HepG2 (cell line): ENCODE results near the gene CCDC175. TPM values are rescaled to one million over a fixed set of nuclear protein-coding genes. Genes with fewer than 3 reads are reported as not detected.

Experiments
- AKAP8 ChIP-seq: sonication (generic); formaldehyde crosslinking; IDR thresholded peaks from 2 replicates; pipeline ENCODE4 v1.5.1; 2020; ENCODE audit warnings: mild to moderate bottlenecking, missing genetic modification reagents
- ATAD3A ChIP-seq: sonication (generic); formaldehyde crosslinking; IDR thresholded peaks from 2 replicates; pipeline ENCODE4 v1.4.0; 2020; ENCODE audit warnings: missing genetic modification reagents
- ATF4 ChIP-seq, 2 experiments: fragments of 450-650 bp in 1 of 2; sonication (generic) in 1 of 2; formaldehyde crosslinking; IDR thresholded peaks; 2 replicates each; pipeline versions ENCODE4 v1.5.0 to v1.8.0; 2020 to 2022; ENCODE audit warnings: mild to moderate bottlenecking in 1 of 2, missing genetic modification reagents in 1 of 2
- FOSL2 ChIP-seq: sonication (generic); formaldehyde crosslinking; IDR thresholded peaks from 2 replicates; pipeline ENCODE4 v1.4.0; 2020; ENCODE audit warnings: missing genetic modification reagents
- FOXC1 ChIP-seq: sonication (generic); formaldehyde crosslinking; IDR thresholded peaks from 2 replicates; pipeline ENCODE4 v1.8.0; 2022; ENCODE audit warnings: mild to moderate bottlenecking, missing genetic modification reagents, borderline replicate concordance
- GABPA ChIP-seq, 2 experiments: IDR thresholded peaks; 2 replicates each; pipeline ENCODE4 v1.6.1; 2011 to 2016; ENCODE audit warnings: low read depth in 2 of 2, low read length in 1 of 2, missing biosample characterization in 1 of 2, missing genetic modification characterization in 1 of 2
- GTF3A ChIP-seq: sonication (generic); formaldehyde crosslinking; conservative IDR thresholded peaks from 2 replicates; pipeline ENCODE4 v1.4.0; 2020; ENCODE audit warnings: mild to moderate bottlenecking, missing genetic modification reagents
- HNRNPH1 ChIP-seq: fragments of 200-400 bp; formaldehyde crosslinking; optimal IDR thresholded peaks from 2 replicates; pipeline ENCODE3; 2017; ENCODE audit warnings: mild to moderate bottlenecking, low read depth, low read length
- KDM3A ChIP-seq: IDR thresholded peaks from 2 replicates; pipeline ENCODE4 v1.6.1; 2018; ENCODE audit warnings: low read depth, missing compliant biosample characterization
- MEIS2 ChIP-seq: sonication (generic); formaldehyde crosslinking; IDR thresholded peaks from 2 replicates; pipeline ENCODE4 v1.9.0; 2021; ENCODE audit warnings: mild to moderate bottlenecking, missing genetic modification reagents
- NCOA1 ChIP-seq: sonication (generic); formaldehyde crosslinking; IDR thresholded peaks from 2 replicates; pipeline ENCODE4 v1.9.0; 2021; ENCODE audit warnings: missing genetic modification reagents
- PCBP1 ChIP-seq: fragments of 200-400 bp; formaldehyde crosslinking; IDR thresholded peaks from 2 replicates; pipeline ENCODE4 v1.6.1; 2017; ENCODE audit warnings: mild to moderate bottlenecking, low read depth, low read length, borderline replicate concordance
- THRA ChIP-seq: sonication (generic); formaldehyde crosslinking; IDR thresholded peaks from 2 replicates; pipeline ENCODE4 v1.4.0; 2020; ENCODE audit warnings: missing genetic modification reagents, borderline replicate concordance
- TRIM24 ChIP-seq: sonication (generic); formaldehyde crosslinking; IDR thresholded peaks from 2 replicates; pipeline ENCODE4 v1.8.0; 2022; ENCODE audit warnings: mild to moderate bottlenecking, missing genetic modification reagents
- TSC22D2 ChIP-seq: sonication (generic); formaldehyde crosslinking; IDR thresholded peaks from 2 replicates; pipeline ENCODE4 v1.5.1; 2020; ENCODE audit warnings: missing genetic modification reagents, mild to moderate bottlenecking, borderline replicate concordance
- ZMYM2 ChIP-seq: sonication (generic); formaldehyde crosslinking; IDR thresholded peaks from 2 replicates; pipeline ENCODE4 v1.8.0; 2022; ENCODE audit warnings: mild to moderate bottlenecking, missing genetic modification reagents
- ZNF296 ChIP-seq: sonication (generic); formaldehyde crosslinking; conservative IDR thresholded peaks from 2 replicates; pipeline ENCODE4 v1.5.0; 2020; ENCODE audit warnings: mild to moderate bottlenecking, missing genetic modification reagents
- ZNF549 ChIP-seq: sonication (generic); formaldehyde crosslinking; IDR thresholded peaks from 2 replicates; pipeline ENCODE4 v1.5.0; 2020; ENCODE audit warnings: missing genetic modification reagents
- ZNF703 ChIP-seq: sonication (generic); formaldehyde crosslinking; IDR thresholded peaks from 2 replicates; pipeline ENCODE4 v1.5.1; 2020; ENCODE audit warnings: missing genetic modification reagents, mild to moderate bottlenecking, moderate library complexity, borderline replicate concordance
- ZNF720 ChIP-seq: sonication (generic); formaldehyde crosslinking; IDR thresholded peaks from 2 replicates; pipeline ENCODE4 v1.4.0; 2020; ENCODE audit warnings: missing genetic modification reagents
- polyA plus RNA-seq, 8 experiments: library from polyadenylated mRNA; depleted of rRNA in 3 of 8; stranded (reverse) in 7 of 8; unstranded in 1 of 8; fragments of >200 nt; fragmentation: Illumina TruSeq in 4 of 8; extraction: Trizol in 4 of 8; gene quantifications; 2 replicates each; pipeline versions ENCODE4 v1.2.1 to v1.2.3, GENCODE V29; 2011 to 2016; ENCODE audit warnings: low read depth in 4 of 8, missing spikeins in 1 of 8, mixed read lengths in 1 of 8; ENCODE audit not compliant: insufficient read depth in 1 of 8
- total RNA-seq, 5 experiments: library from RNA; depleted of rRNA; stranded (reverse); fragments of >200 nt; fragmentation: Illumina TruSeq; extraction: Trizol; gene quantifications; 2 replicates each; pipeline ENCODE4 v1.2.3, GENCODE V29; 2016; ENCODE audit warnings: low read depth in 1 of 5
- TF ChIP-seq, protein P1 (sequence below): sonication (generic); formaldehyde crosslinking; IDR thresholded peaks from 2 replicates; pipeline ENCODE4 v1.8.1; 2022; ENCODE audit warnings: low read depth, mild to moderate bottlenecking, missing genetic modification reagents
- TF ChIP-seq, protein P2 (sequence below): sonication (generic); formaldehyde crosslinking; IDR thresholded peaks from 2 replicates; pipeline ENCODE4 v1.8.0; 2022; ENCODE audit warnings: mild to moderate bottlenecking, missing genetic modification reagents; ENCODE audit not compliant: insufficient replicate concordance
- TF ChIP-seq, protein P3 (sequence below): sonication (generic); formaldehyde crosslinking; IDR thresholded peaks from 2 replicates; pipeline ENCODE4 v1.5.0; 2020; ENCODE audit warnings: mild to moderate bottlenecking, low read depth, missing genetic modification reagents, borderline replicate concordance

CCDC175 gene
- total and polyA plus RNA-seq, 2 of the 13 experiments (the other 11 are each of a cell fraction or from before 2014, with no cell fraction given), result not detected

DNA sequence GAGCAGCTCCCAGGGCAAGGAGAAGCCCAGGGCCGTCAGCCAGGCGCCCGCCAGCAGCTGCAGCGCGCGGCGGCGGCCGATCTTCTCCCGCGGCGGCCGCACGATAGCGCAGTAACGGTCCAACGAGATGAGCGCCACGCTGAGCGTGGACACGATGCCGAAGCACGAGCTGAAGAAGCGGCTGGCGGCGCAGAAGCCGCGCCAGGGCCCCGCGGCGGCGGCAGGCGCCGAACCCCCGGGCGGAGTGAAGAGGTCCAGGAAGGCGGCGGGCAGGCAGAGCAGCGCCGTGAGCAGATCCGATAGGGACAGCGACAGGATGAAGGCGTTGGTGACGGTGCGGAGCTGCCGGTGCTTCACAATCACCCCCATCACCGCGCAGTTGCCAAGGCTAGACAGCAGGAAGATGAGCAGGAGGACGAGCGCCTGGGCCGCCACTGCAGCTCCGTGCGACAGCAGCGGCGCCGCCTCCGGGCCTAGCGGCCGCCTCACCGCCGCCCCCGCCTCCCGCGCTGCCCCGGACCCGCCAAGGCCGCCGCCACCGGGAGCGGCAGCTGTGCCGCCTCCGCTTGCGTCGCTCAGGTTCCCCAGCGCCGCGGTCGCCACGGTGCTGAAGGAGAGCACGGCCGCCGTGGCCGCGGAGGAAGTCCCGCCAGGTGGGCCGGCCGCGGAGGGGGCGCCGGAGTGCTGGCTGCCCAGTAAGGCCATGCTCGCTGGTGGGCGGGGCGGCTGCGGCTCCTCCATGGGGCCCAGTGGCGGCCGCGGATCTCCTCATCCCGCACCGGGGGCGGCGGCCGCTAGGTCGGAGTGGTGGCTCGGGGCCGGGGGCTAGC is 111.9 kb downstream of the CCDC175 start (continued):
- TF ChIP-seq GTF3A (CRISPR knock-in tag) (0 out of 2 replicates have a peak, but pooled peaks have one; percentile 28), PCBP1 (no peak), ZMYM2 (CRISPR knock-in tag) (no peak), NCOA1 (CRISPR knock-in tag) (no peak), TSC22D2 (no peak), MEIS2 (CRISPR knock-in tag) (no peak), ZNF296 (CRISPR knock-in tag) (no peak), TRIM24 (CRISPR knock-in tag) (no peak), HNRNPH1 (no peak), FOXC1 (CRISPR knock-in tag) (no peak; the same call in 1 of the 2 replicates), GABPA (IDR thresholded peaks at IDR 0.05; ENCODE audit: low read depth, low read length) (no peak), GABPA (CRISPR knock-in tag; IDR thresholded peaks at IDR 0.05; ENCODE audit: low read depth) (no peak), ATAD3A (CRISPR knock-in tag) (no peak), AKAP8 (CRISPR knock-in tag) (no peak), ZNF703 (CRISPR knock-in tag) (no peak), THRA (CRISPR knock-in tag) (no peak), ATF4 (CRISPR knock-in tag; IDR thresholded peaks at IDR 0.05) (no peak), ZNF720 (CRISPR knock-in tag) (no peak), FOSL2 (CRISPR knock-in tag) (no peak), ZNF549 (no peak), KDM3A (no peak)
- TF ChIP-seq, protein P1, sequence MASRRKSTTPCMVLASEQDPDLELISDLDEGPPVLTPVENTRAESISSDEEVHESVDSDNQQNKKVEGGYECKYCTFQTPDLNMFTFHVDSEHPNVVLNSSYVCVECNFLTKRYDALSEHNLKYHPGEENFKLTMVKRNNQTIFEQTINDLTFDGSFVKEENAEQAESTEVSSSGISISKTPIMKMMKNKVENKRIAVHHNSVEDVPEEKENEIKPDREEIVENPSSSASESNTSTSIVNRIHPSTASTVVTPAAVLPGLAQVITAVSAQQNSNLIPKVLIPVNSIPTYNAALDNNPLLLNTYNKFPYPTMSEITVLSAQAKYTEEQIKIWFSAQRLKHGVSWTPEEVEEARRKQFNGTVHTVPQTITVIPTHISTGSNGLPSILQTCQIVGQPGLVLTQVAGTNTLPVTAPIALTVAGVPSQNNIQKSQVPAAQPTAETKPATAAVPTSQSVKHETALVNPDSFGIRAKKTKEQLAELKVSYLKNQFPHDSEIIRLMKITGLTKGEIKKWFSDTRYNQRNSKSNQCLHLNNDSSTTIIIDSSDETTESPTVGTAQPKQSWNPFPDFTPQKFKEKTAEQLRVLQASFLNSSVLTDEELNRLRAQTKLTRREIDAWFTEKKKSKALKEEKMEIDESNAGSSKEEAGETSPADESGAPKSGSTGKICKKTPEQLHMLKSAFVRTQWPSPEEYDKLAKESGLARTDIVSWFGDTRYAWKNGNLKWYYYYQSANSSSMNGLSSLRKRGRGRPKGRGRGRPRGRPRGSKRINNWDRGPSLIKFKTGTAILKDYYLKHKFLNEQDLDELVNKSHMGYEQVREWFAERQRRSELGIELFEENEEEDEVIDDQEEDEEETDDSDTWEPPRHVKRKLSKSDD (CRISPR knock-in tag), result no peak
- TF ChIP-seq, protein P2, sequence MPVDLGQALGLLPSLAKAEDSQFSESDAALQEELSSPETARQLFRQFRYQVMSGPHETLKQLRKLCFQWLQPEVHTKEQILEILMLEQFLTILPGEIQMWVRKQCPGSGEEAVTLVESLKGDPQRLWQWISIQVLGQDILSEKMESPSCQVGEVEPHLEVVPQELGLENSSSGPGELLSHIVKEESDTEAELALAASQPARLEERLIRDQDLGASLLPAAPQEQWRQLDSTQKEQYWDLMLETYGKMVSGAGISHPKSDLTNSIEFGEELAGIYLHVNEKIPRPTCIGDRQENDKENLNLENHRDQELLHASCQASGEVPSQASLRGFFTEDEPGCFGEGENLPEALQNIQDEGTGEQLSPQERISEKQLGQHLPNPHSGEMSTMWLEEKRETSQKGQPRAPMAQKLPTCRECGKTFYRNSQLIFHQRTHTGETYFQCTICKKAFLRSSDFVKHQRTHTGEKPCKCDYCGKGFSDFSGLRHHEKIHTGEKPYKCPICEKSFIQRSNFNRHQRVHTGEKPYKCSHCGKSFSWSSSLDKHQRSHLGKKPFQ, result no peak
- TF ChIP-seq, protein P3, sequence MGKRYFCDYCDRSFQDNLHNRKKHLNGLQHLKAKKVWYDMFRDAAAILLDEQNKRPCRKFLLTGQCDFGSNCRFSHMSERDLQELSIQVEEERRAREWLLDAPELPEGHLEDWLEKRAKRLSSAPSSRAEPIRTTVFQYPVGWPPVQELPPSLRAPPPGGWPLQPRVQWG (CRISPR knock-in tag), result no peak
